Body of pancreas (tissue), 4 donors: ENCODE measurements around the gene ZC3H18. TPM values are rescaled to one million over a fixed set of nuclear protein-coding genes. Genes with fewer than 3 reads are reported as not detected.

ENCODE experiments used
- ATAC-seq: fragments of 150-250 bp; one replicate; pipeline ENCODE4 v1.9.1; 2016
- DNase-seq, 4 donors: peaks; one replicate each; pipeline ENCODE4 v3.0.0-alpha.2; 2019
- H3K27ac ChIP-seq, 4 donors: fragments of 200-600 bp; sonication (generic); 1 replicate in 3 of 4; 2 replicates in 1 of 4; pipeline versions ENCODE4 v1.5.1 to v1.6.1; 2016 to 2019; ENCODE audit warnings: mild to moderate bottlenecking in 1 of 4, mixed read lengths in 1 of 4, moderate library complexity in 1 of 4
- H3K27me3 ChIP-seq, 2 donors: fragments of 200-600 bp; sonication (generic); one replicate each; pipeline ENCODE4 v1.6.0; 2016; ENCODE audit warnings: mild to moderate bottlenecking in 1 of 2
- H3K36me3 ChIP-seq, 2 donors: fragments of 200-600 bp; sonication (generic); replicated peaks in 1 of 2; 2 replicates each; pipeline ENCODE4 v1.5.1; 2016; ENCODE audit warnings: low read depth in 2 of 2; ENCODE audit not compliant: insufficient read depth in 1 of 2
- H3K4me1 ChIP-seq: fragments of 200-600 bp; sonication (generic); one replicate; pipeline ENCODE4 v1.6.0; 2016
- H3K4me3 ChIP-seq, 2 donors: fragments of 200-600 bp; sonication (generic); 1 replicate in 1 of 2; 2 replicates in 1 of 2; pipeline ENCODE4 v1.5.1; 2016 to 2019
- H3K9me3 ChIP-seq, 3 donors: fragments of 200-600 bp; sonication (generic); 1 replicate in 2 of 3; 2 replicates in 1 of 3; pipeline ENCODE4 v1.5.1; 2016
- POLR2A ChIP-seq, 3 donors: fragments of 450-650 bp; IDR thresholded peaks; one replicate each; pipeline ENCODE4 v1.6.1; 2016; ENCODE audit warnings: antibody characterized with exemption in 3 of 3, mild to moderate bottlenecking in 2 of 3
- WGBS, 2 donors: methylation state at CpG; one replicate each; pipeline ENCODE4 v1.1.5; 2017; 5-methylcytosine and 5-hydroxymethylcytosine counted together
- intact Hi-C: fragments of 100-400 bp; cut with DNase I; formaldehyde crosslinking; loops from one replicate; pipeline ENCODE4 v1.15.1; 2023
- total RNA-seq, 2 donors: library from RNA; depleted of rRNA; stranded (reverse); fragments of >200 nt; gene quantifications; one replicate each; pipeline ENCODE4 v1.1.0, GENCODE V29; 2016
- TF ChIP-seq, protein P1 (sequence below), 7 experiments: fragments of 450-650 bp in 4 of 7; fragments of 200-600 bp in 3 of 7; sonication (generic) in 3 of 7; IDR thresholded peaks; one replicate each; pipeline ENCODE4 v1.5.1; 2016 to 2019; ENCODE audit warnings: antibody characterized with exemption in 7 of 7

The ZC3H18 gene
- total RNA-seq, 2 donors from 2014 or later, result 11.7 to 22.4 TPM

DNA sequence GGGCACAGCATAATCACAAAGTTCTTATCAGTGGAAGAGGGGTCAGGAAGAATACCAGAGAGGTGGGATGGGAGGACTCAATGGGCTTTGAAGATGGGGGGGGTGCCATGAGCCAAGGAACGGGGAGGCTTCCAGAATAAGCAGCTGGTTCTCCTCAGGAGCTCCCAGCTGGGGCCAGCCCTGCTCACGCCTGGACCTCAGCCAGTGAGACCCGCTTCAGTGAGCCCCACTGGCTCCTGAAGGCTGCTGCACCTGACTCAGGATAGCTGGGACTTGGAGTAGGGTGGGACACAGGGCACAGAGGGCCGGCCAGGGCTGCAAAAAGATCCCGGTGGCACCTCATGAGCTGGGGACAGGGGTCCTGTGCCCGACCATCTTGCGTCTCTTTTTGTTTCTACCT, 24.4 kb upstream of the ZC3H18 start:
- 78 to 86% methylated on average over 4 to 7 of the region's 7 CpGs for WGBS, 2 donors
- DNase-seq, result no peak
- H3K4me3 ChIP-seq, result no peak overlapping the region
- H3K27ac ChIP-seq, result no peak overlapping the region
- intact Hi-C loops, result no loop called here
- peaks cover 0 to 12% (median 0%) of the 10 kb centered on the region in 3 donors for H3K9me3 ChIP-seq
- ATAC-seq, result no peak
- TF ChIP-seq POLR2A (IDR thresholded peaks at IDR 0.05), result no peak
- TF ChIP-seq, protein P1, sequence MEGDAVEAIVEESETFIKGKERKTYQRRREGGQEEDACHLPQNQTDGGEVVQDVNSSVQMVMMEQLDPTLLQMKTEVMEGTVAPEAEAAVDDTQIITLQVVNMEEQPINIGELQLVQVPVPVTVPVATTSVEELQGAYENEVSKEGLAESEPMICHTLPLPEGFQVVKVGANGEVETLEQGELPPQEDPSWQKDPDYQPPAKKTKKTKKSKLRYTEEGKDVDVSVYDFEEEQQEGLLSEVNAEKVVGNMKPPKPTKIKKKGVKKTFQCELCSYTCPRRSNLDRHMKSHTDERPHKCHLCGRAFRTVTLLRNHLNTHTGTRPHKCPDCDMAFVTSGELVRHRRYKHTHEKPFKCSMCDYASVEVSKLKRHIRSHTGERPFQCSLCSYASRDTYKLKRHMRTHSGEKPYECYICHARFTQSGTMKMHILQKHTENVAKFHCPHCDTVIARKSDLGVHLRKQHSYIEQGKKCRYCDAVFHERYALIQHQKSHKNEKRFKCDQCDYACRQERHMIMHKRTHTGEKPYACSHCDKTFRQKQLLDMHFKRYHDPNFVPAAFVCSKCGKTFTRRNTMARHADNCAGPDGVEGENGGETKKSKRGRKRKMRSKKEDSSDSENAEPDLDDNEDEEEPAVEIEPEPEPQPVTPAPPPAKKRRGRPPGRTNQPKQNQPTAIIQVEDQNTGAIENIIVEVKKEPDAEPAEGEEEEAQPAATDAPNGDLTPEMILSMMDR (IDR thresholded peaks at IDR 0.05), result no peak
- no peaks in the 10 kb centered on the region for H3K27me3 ChIP-seq
- no peaks in the 10 kb centered on the region for H3K4me1 ChIP-seq
- no peaks in the 10 kb centered on the region for H3K36me3 ChIP-seq

DNA sequence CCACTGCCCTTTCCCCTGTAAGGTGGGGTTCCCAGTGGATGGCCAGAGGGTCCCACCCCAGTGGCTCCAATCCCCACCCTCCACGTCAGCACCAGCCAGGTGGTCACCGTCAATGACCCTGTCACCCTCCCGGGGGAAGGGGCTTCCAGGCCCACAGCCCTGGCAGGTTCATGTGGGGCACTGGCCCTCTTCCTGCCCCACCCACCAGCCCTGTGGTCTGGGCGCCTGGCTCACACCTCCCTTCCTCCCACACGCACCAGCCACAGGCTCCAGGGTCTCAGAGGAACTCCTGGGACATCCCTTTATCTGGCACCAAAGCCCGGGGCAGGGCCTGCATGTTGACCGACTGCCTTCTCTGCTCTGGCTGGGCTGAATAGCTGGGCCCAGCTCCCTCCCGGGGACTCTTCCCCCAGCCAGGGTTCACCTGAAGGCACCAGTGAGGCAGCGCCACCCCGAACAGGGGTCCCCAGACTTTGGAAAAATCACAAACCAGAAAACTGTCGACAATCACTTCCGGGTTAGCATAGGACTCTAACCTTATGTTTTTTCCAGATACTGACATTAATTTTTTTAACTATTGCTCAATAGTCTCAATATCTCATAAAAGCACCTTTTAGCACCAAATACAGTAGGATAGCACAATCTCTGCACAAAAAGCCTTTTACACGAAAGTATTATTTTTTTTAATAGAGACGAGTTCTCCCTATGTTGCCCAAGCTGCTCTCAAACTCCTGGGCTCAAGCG, 21.9 kb upstream of the ZC3H18 start:
- TF ChIP-seq POLR2A (IDR thresholded peaks at IDR 0.05), result no peak
- TF ChIP-seq, protein P1 (IDR thresholded peaks at IDR 0.05), result no peak
- H3K36me3 ChIP-seq, result no peaks in the 10 kb centered on the region
- H3K9me3 ChIP-seq, result peaks cover 0 to 6% (median 0%) of the 10 kb centered on the region in 3 donors
- intact Hi-C loops, result no loop called here
- H3K27ac ChIP-seq, result no peak overlapping the region
- H3K27me3 ChIP-seq, result no peaks in the 10 kb centered on the region
- DNase-seq (no peak), ATAC-seq (no peak)
- H3K4me1 ChIP-seq, result no peaks in the 10 kb centered on the region
- WGBS, 2 donors, result 66 to 76% methylated on average over 9 to 15 of the region's 15 CpGs
- no peak overlapping the region for H3K4me3 ChIP-seq

DNA sequence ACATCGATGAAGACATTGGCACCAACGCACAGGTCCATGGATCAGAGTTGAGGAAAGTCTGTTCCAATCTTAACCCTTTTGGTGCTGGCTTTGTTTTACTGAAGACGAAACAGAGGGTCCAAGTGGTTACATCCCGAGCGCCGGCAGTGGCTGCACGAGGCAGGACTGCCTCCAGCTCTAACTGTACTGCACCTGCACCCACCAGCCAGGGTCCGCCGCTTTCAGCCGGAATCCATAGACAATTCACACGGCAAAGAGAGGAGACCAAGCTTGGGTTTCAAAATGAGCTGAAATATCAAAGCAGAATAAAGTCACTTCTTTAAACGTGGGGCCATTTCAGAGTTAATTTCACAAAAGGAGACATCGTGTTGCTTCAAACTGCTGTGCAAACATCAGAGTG, 21.2 kb upstream of the ZC3H18 start:
- DNase-seq (no peak), ATAC-seq (no peak)
- no peaks in the 10 kb centered on the region for H3K4me1 ChIP-seq
- H3K36me3 ChIP-seq, result no peaks in the 10 kb centered on the region
- H3K27me3 ChIP-seq, result no peaks in the 10 kb centered on the region
- H3K9me3 ChIP-seq, result no peaks in the 10 kb centered on the region
- no peak for TF ChIP-seq POLR2A (IDR thresholded peaks at IDR 0.05)
- TF ChIP-seq, protein P1 (IDR thresholded peaks at IDR 0.05), result no peak
- WGBS, 2 donors, result 66 to 79% methylated on average over 12 to 13 of the region's 13 CpGs
- no peak overlapping the region for H3K27ac ChIP-seq
- H3K4me3 ChIP-seq, result no peak overlapping the region
- intact Hi-C loops, result no loop called here

DNA sequence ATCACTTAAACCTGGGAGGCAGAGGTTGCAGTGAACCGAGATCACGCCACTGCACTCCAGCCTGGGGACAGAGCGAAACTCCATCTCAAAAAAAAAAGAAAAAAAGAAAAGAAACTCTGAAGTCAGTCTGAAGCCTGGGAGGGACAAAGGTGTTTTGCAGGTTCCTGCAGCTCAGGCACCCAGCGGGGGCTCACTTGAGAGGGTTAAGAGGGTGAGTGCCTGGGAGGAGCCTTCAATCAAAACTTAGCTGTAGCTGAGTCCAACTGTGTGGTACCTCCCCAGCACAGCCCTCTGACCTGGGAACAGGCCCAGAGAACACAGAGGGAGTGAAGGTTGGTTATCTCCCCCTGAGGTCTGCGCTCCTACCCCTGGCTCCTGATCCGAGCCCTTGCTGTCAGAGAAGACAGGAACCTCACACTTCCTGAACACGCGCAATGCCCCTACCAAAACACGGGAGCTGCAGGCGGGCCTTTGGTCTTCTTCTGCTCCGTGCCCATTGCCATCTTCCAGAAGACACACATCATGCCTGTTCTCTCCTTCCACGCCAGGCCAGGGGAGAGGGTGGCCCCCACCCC, 20.4 kb upstream of the ZC3H18 start:
- Histone ChIP-seq H3K4me1 (no peaks in the 10 kb centered on the region), H3K27me3 (no peaks in the 10 kb centered on the region), H3K9me3 (no peaks in the 10 kb centered on the region), H3K4me3 (no peak overlapping the region), H3K36me3 (no peaks in the 10 kb centered on the region), H3K27ac (no peak overlapping the region)
- 80 to 88% methylated on average over 11 of the region's 12 CpGs for WGBS, 2 donors
- TF ChIP-seq POLR2A (IDR thresholded peaks at IDR 0.05), result no peak
- TF ChIP-seq, protein P1 (IDR thresholded peaks at IDR 0.05), result no peak
- ATAC-seq (no peak), DNase-seq (no peak)
- intact Hi-C loops, result no loop called here
